Measurements from ENCODE around the gene PACSIN3. TPM values are rescaled to one million over a fixed set of nuclear protein-coding genes. Genes with fewer than 3 reads are reported as not detected.

Gene PACSIN3
- total and polyA plus RNA-seq, 2 of the 13 experiments (the other 11 are each of a cell fraction or from before 2014, with no cell fraction given) = 47.9 to 93.3 TPM

DNA sequence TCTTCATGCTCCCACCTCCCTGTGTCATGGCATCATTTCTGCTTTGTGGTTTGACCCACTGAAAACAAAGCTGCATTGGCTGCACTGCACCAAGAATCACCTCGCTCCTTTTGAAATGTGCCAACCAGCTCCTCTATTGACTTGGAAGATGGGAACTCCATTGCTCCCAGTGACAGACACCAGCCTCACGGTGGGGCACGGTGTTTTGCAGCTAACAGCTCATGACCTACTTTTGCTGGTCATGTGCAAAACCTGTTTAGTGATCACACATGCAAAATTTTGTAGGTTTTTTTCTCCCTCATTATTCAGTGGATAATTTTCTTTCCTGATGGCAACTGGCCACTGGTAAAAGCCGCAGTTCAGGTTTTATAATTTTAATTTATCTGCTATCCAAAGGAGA lies 46.4 kb downstream of the PACSIN3 start (continued):
- TF ChIP-seq, protein P1, sequence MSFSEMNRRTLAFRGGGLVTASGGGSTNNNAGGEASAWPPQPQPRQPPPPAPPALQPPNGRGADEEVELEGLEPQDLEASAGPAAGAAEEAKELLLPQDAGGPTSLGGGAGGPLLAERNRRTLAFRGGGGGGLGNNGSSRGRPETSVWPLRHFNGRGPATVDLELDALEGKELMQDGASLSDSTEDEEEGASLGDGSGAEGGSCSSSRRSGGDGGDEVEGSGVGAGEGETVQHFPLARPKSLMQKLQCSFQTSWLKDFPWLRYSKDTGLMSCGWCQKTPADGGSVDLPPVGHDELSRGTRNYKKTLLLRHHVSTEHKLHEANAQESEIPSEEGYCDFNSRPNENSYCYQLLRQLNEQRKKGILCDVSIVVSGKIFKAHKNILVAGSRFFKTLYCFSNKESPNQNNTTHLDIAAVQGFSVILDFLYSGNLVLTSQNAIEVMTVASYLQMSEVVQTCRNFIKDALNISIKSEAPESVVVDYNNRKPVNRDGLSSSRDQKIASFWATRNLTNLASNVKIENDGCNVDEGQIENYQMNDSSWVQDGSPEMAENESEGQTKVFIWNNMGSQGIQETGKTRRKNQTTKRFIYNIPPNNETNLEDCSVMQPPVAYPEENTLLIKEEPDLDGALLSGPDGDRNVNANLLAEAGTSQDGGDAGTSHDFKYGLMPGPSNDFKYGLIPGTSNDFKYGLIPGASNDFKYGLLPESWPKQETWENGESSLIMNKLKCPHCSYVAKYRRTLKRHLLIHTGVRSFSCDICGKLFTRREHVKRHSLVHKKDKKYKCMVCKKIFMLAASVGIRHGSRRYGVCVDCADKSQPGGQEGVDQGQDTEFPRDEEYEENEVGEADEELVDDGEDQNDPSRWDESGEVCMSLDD (CRISPR knock-in tag; IDR thresholded peaks at IDR 0.05; ENCODE audit: borderline replicate concordance) = no peak
- no peak for TF ChIP-seq AGO2 (optimal IDR thresholded peaks at IDR 0.05; ENCODE audit: low read depth, low read length)
- TF ChIP-seq, protein P2, sequence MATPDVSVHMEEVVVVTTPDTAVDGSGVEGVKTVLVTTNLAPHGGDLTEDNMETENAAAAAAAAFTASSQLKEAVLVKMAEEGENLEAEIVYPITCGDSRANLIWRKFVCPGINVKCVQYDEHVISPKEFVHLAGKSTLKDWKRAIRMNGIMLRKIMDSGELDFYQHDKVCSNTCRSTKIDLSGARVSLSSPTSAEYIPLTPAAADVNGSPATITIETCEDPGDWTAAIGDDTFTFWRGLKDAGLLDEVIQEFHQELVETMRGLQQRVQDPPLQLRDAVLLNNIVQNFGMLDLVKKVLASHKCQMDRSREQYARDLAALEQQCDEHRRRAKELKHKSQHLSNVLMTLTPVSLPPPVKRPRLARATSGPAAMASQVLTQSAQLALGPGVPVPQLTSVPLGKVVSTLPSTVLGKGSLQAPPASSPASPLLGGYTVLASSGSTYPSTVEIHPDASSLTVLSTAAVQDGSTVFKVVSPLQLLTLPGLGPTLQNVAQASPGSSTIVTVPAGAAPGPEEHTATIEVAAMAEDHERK (CRISPR knock-in tag; IDR thresholded peaks at IDR 0.05; ENCODE audit: low read depth) = no peak
- TF ChIP-seq GFI1 (CRISPR knock-in tag; IDR thresholded peaks at IDR 0.05; ENCODE audit: borderline replicate concordance) = no peak
- TF ChIP-seq ZNF780A (CRISPR knock-in tag; IDR thresholded peaks at IDR 0.05) = no peak
- TF ChIP-seq EP300 (IDR thresholded peaks at IDR 0.05; ENCODE audit: low read depth in 2 of 2, low read length in 2 of 2) = no peak
- no peak for TF ChIP-seq EP300 (CRISPR knock-in tag; IDR thresholded peaks at IDR 0.05; ENCODE audit: borderline replicate concordance)

DNA sequence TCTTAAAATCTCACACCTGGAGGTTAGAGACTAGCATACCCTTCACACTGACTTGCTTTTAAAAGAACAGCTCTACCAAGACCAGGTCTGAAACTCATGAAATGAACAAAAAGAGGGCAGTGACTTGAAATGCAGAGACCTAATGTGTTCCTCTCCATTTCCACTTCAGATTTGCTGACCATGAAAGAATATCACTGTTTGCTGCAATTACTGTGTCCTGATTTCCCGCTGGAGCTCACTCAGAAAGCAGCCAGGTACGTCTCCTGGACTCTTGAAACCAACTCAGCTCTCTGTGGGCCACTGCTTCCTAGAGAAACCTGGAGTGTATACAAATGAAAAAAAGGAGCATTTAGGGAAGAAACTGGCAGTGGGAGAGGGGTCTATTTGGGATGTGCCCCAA lies 48.8 kb downstream of the PACSIN3 start:
- H4K20me1 ChIP-seq (ENCODE audit: insufficient read depth, low read length) = no peaks in the 10 kb centered on the region
- TF ChIP-seq ZMAT3 (CRISPR knock-in tag; conservative IDR thresholded peaks at IDR 0.05) = no peak
- TF ChIP-seq MAFK (conservative IDR thresholded peaks at IDR 0.05 in 1 of 2, IDR thresholded peaks at IDR 0.05 in 1 of 2; ENCODE audit: low read length in 2 of 2) = peak in 1 of 2 experiments; percentile 24; a peak in 2 of 4 replicates

More for the DNA sequence above, 48.8 kb downstream of the PACSIN3 start:
- no peak overlapping the region for H3K4me2 ChIP-seq (ENCODE audit: low read depth, low read length)
- ATAC-seq (no peak), FAIRE-seq (no peak), DNase-seq (ENCODE audit: low spot score) (no peak)
- no peaks in the 10 kb centered on the region for H3K27me3 ChIP-seq (ENCODE audit: control insufficient read depth in 1 of 2, insufficient read depth in 2 of 2, low read length in 2 of 2)
- in situ Hi-C loops (cut with HindIII; ENCODE audit: extremely low pct_ligation_motif_present, low pct_unique_long_range_greater_than_20kb) = no loop called here
- H3K36me3 ChIP-seq (replicated peaks in 1 of 2; ENCODE audit: control insufficient read depth in 1 of 2, insufficient read depth in 2 of 2, low read length in 2 of 2) = peaks cover 0 to 3% of the 10 kb centered on the region in 2 experiments; a peak in 1 of 5 replicates
- intact Hi-C loops (cut with micrococcal nuclease; ENCODE audit: unreplicated experiment) = no loop called here
- CTCF ChIA-PET (ENCODE audit: low intra/inter-chr PET ratio, low total read pairs) = no interaction called here
- H3K9me3 ChIP-seq (ENCODE audit: low read length) = no peaks in the 10 kb centered on the region
- no TSS peak for BruUV-seq (replicated peaks)
- H3K27ac ChIP-seq (ENCODE audit: extremely low read length, insufficient read depth, low read length) = no peak overlapping the region
- H2AFZ ChIP-seq (ENCODE audit: low read length) = no peak overlapping the region
- H3K79me2 ChIP-seq (ENCODE audit: insufficient read depth, low read length) = no peaks in the 10 kb centered on the region
- H3K4me1 ChIP-seq (ENCODE audit: insufficient read depth, low read length) = no peaks in the 10 kb centered on the region
- no peak overlapping the region for H3K4me3 ChIP-seq (replicated peaks in 1 of 3; ENCODE audit: insufficient read depth in 1 of 3, low read depth in 2 of 3, low read length in 3 of 3)
- POLR2A ChIA-PET = no interaction called here
- 100% methylated on average over 2 of the region's 2 CpGs for WGBS (ENCODE audit: low lambda C conversion rate)
- no peak overlapping the region for H3K9ac ChIP-seq (ENCODE audit: insufficient read depth, low read depth, low read length)
